WTC11 (cell line): Measurements from ENCODE around the gene MARK2. TPM values are rescaled to one million over a fixed set of nuclear protein-coding genes. Genes with fewer than 3 reads are reported as not detected.
A peak's percentile ranks its signal among the peaks of the same experiment; 100 is the strongest.

Source experiments
- ATAC-seq: fragments of 200-7000 bp; cut with Tn5 transposase; 2 replicates; pipeline ENCODE4 v1.10.0; 2021; ENCODE audit warnings: mild to moderate bottlenecking, moderate library complexity
- CTCF ChIA-PET: fragments of 300-600 bp; sonication (Branson Sonifier 250); formaldehyde crosslinking; loops from one replicate; lab custom pipeline; 2021; ENCODE audit warnings: antibody characterized with exemption; lab: Charles Lee
- POLR2A ChIA-PET: fragments of 350-600 bp; sonication (Branson Sonifier 250); formaldehyde crosslinking; loops from one replicate; lab custom pipeline; 2021; ENCODE audit warnings: antibody characterized with exemption; lab: Charles Lee
- DNase-seq: peaks from one replicate; pipeline ENCODE4 v3.0.0; 2021; ENCODE audit warnings: low spot score
- H3K27ac Mint-ChIP-seq: 2 replicates; pipeline ENCODE4 v1.8.0; 2021; ENCODE audit warnings: mixed read lengths
- H3K27me3 Mint-ChIP-seq: 2 replicates; pipeline ENCODE4 v1.8.0; 2021; ENCODE audit warnings: low read depth, mild to moderate bottlenecking, moderate library complexity, mixed read lengths
- H3K36me3 Mint-ChIP-seq: 2 replicates; pipeline ENCODE4 v1.8.0; 2021; ENCODE audit warnings: mixed read lengths
- H3K4me1 Mint-ChIP-seq: 2 replicates; pipeline ENCODE4 v1.8.0; 2022; ENCODE audit warnings: mixed read lengths
- H3K4me3 Mint-ChIP-seq: 2 replicates; pipeline ENCODE4 v1.8.0; 2021; ENCODE audit warnings: mild to moderate bottlenecking, moderate library complexity, mixed read lengths
- H3K9me3 Mint-ChIP-seq: 2 replicates; pipeline ENCODE4 v1.8.0; 2021; ENCODE audit warnings: mixed read lengths
- ATF3 ChIP-seq: sonication (generic); formaldehyde crosslinking; conservative IDR thresholded peaks from 2 replicates; pipeline ENCODE4 v1.8.1; 2022; ENCODE audit warnings: mild to moderate bottlenecking, missing genetic modification reagents
- E2F1 ChIP-seq: sonication (generic); formaldehyde crosslinking; IDR thresholded peaks from 2 replicates; pipeline ENCODE4 v1.8.0; 2022; ENCODE audit warnings: mild to moderate bottlenecking, missing genetic modification reagents
- ELF4 ChIP-seq: sonication (generic); formaldehyde crosslinking; IDR thresholded peaks from 2 replicates; pipeline ENCODE4 v1.8.1; 2022; ENCODE audit warnings: low read depth, mild to moderate bottlenecking, moderate library complexity, missing genetic modification reagents
- ERG ChIP-seq: fragments of 250-450 bp; sonication (Bioruptor Pico); IDR thresholded peaks from 2 replicates; pipeline ENCODE4 v1.8.0; 2021; ENCODE audit warnings: mild to moderate bottlenecking
- ESRRA ChIP-seq: sonication (generic); formaldehyde crosslinking; IDR thresholded peaks from 2 replicates; pipeline ENCODE4 v1.8.1; 2022; ENCODE audit warnings: mild to moderate bottlenecking, missing genetic modification reagents, borderline replicate concordance
- FOXK1 ChIP-seq: sonication (generic); formaldehyde crosslinking; IDR thresholded peaks from 2 replicates; pipeline ENCODE4 v1.8.0; 2022; ENCODE audit warnings: mild to moderate bottlenecking, moderate library complexity, missing genetic modification reagents
- GABPB1 ChIP-seq: sonication (generic); formaldehyde crosslinking; IDR thresholded peaks from 2 replicates; pipeline ENCODE4 v1.8.1; 2023; ENCODE audit warnings: mild to moderate bottlenecking, missing genetic modification reagents
- GTF2I ChIP-seq: fragments of 250-450 bp; sonication (Bioruptor Pico); conservative IDR thresholded peaks from 2 replicates; pipeline ENCODE4 v1.4.0; 2021; ENCODE audit warnings: mild to moderate bottlenecking
- HMGXB4 ChIP-seq: sonication (generic); formaldehyde crosslinking; IDR thresholded peaks from 2 replicates; pipeline ENCODE4 v1.8.1; 2023; ENCODE audit warnings: mild to moderate bottlenecking, moderate library complexity, missing genetic modification reagents
- NFE2L1 ChIP-seq: sonication (generic); formaldehyde crosslinking; IDR thresholded peaks from 2 replicates; pipeline ENCODE4 v1.8.1; 2023; ENCODE audit warnings: missing genetic modification reagents
- NR1H2 ChIP-seq: sonication (generic); formaldehyde crosslinking; IDR thresholded peaks from 2 replicates; pipeline ENCODE4 v1.9.0; 2021; ENCODE audit warnings: mild to moderate bottlenecking, moderate library complexity, missing genetic modification reagents
- NR3C1 ChIP-seq: sonication (generic); formaldehyde crosslinking; conservative IDR thresholded peaks from 2 replicates; pipeline ENCODE4 v1.8.1; 2023; ENCODE audit warnings: low read depth, mild to moderate bottlenecking, missing genetic modification reagents
- PRDM15 ChIP-seq: sonication (generic); formaldehyde crosslinking; IDR thresholded peaks from 2 replicates; pipeline ENCODE4 v1.8.0; 2022; ENCODE audit warnings: missing genetic modification reagents
- PRRX2 ChIP-seq: fragments of 250-450 bp; sonication (Bioruptor Pico); IDR thresholded peaks from 2 replicates; pipeline ENCODE4 v1.8.0; 2021; ENCODE audit warnings: mild to moderate bottlenecking
- RORB ChIP-seq: fragments of 250-450 bp; sonication (Bioruptor Pico); IDR thresholded peaks from 2 replicates; pipeline ENCODE4 v1.9.0; 2021; ENCODE audit warnings: mild to moderate bottlenecking
- STAT6 ChIP-seq: sonication (generic); formaldehyde crosslinking; conservative IDR thresholded peaks from 2 replicates; pipeline ENCODE4 v1.8.1; 2023; ENCODE audit warnings: mild to moderate bottlenecking, low read depth, missing genetic modification reagents, moderate library complexity
- TEAD1 ChIP-seq: sonication (generic); formaldehyde crosslinking; IDR thresholded peaks from 2 replicates; pipeline ENCODE4 v1.8.0; 2022; ENCODE audit warnings: mild to moderate bottlenecking, missing genetic modification reagents
- ZNF219 ChIP-seq: sonication (generic); formaldehyde crosslinking; IDR thresholded peaks from 2 replicates; pipeline ENCODE4 v1.8.0; 2023; ENCODE audit warnings: missing genetic modification reagents, mild to moderate bottlenecking, borderline replicate concordance
- ZNF281 ChIP-seq: sonication (generic); formaldehyde crosslinking; IDR thresholded peaks from 2 replicates; pipeline ENCODE4 v1.8.0; 2023; ENCODE audit warnings: mild to moderate bottlenecking, missing genetic modification reagents
- ZNF416 ChIP-seq: fragments of 250-450 bp; sonication (Bioruptor Pico); IDR thresholded peaks from 2 replicates; pipeline ENCODE4 v1.9.0; 2021; ENCODE audit warnings: mild to moderate bottlenecking, inconsistent platforms
- ZNF671 ChIP-seq: fragments of 250-450 bp; sonication (Bioruptor Pico); IDR thresholded peaks from 2 replicates; pipeline ENCODE4 v1.8.0; 2021; ENCODE audit warnings: mild to moderate bottlenecking
- total RNA-seq: library from RNA; stranded (reverse); gene quantifications from 3 replicates; pipeline ENCODE4 v1.2.3, GENCODE V29; 2021

MARK2 gene
- total RNA-seq, 1 experiment from 2014 or later = 57.4 TPM

GRCh38 chr11:63897459-63898146 is 58.7 kb downstream of the MARK2 start:
- DNase-seq (no peak), ATAC-seq (no peak)
- ChIA-PET POLR2A (no interaction called here), CTCF (interaction anchor here (0.8 to 1.1 kb wide), 3 partner anchors 9 to 59 kb away, joined by 3 to 4 read pairs (median 3); partner anchors contain the start of gene MARK2)
- H3K27ac Mint-ChIP-seq = no peak overlapping the region
- no peaks in the 10 kb centered on the region for H3K4me1 Mint-ChIP-seq
- TF ChIP-seq PRRX2 (CRISPR knock-in tag) (no peak), STAT6 (no peak), ZNF416 (CRISPR knock-in tag) (no peak), E2F1 (CRISPR knock-in tag) (no peak), NFE2L1 (no peak), ERG (CRISPR knock-in tag) (no peak), ESRRA (CRISPR knock-in tag) (no peak), TEAD1 (CRISPR knock-in tag) (no peak), RORB (no peak), ZNF671 (no peak), HMGXB4 (CRISPR knock-in tag) (no peak), ZNF281 (no peak), NR1H2 (no peak)
- H3K36me3 Mint-ChIP-seq = peaks cover 63% of the 10 kb centered on the region
- H3K9me3 Mint-ChIP-seq = no peaks in the 10 kb centered on the region
- no peaks in the 10 kb centered on the region for H3K27me3 Mint-ChIP-seq
- no peak overlapping the region for H3K4me3 Mint-ChIP-seq

GRCh38 chr11:63901660-63902059 is 62.8 kb downstream of the MARK2 start:
- Mint-ChIP-seq H3K36me3 (peaks cover 60% of the 10 kb centered on the region), H3K27ac (no peak overlapping the region; the same call in 1 of the 2 replicates), H3K9me3 (no peaks in the 10 kb centered on the region), H3K4me1 (peaks cover 14% of the 10 kb centered on the region), H3K4me3 (no peak overlapping the region), H3K27me3 (no peaks in the 10 kb centered on the region)
- ChIA-PET CTCF (interaction anchor here (1.0 to 1.5 kb wide), 3 partner anchors 11 to 54 kb away, joined by 3 to 5 read pairs (median 5); no protein-coding TSS in a partner anchor), POLR2A (no interaction called here)
- DNase-seq (no peak), ATAC-seq (peak; percentile 51; the same call in 1 of the 2 replicates)
- no peak for TF ChIP-seq ELF4 (CRISPR knock-in tag)
- no peak for TF ChIP-seq ZNF671
- no peak for TF ChIP-seq GABPB1 (CRISPR knock-in tag)
- no peak for TF ChIP-seq FOXK1 (CRISPR knock-in tag)
- no peak for TF ChIP-seq ZNF219 (CRISPR knock-in tag)
- TF ChIP-seq NR3C1 (CRISPR knock-in tag) = no peak
- TF ChIP-seq NFE2L1 = no peak
- TF ChIP-seq GTF2I (CRISPR knock-in tag) = no peak
- no peak for TF ChIP-seq RORB
- no peak for TF ChIP-seq ATF3 (CRISPR knock-in tag)
- no peak for TF ChIP-seq PRDM15 (CRISPR knock-in tag)
